Measurements from ENCODE around the gene NCKAP1.

DNA sequence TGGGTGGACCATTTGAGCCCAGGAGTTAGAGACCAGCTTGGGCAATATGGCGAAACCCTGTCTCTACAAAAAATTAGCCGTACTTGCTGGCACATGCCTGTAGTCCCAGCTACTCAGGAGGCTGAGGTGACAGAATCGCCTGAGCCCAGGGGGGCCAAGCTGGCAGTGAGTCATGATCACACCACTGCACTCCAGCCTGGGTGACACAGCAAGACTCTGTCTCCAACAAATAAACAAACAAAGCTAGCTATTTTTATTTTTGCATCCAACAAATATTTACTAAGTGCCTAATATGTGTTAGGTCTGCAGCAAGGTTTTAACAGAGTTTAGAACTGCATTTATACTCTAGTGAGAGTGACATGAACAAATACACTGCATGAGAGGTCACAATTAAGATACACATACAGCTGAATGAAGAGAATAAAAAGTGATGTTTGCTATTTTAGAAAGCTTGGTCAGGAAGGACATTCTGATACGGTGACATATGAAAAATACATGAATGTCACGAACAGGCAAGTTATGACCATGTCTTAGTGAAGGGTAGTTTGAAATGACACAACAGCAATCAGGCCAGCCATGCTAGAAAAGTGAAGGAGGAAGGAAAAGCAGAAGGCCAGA lies 88.6 kb downstream of the NCKAP1 start:
- TF ChIP-seq POLR2A (IDR thresholded peaks at IDR 0.05), result no peak
- TF ChIP-seq, protein P1, sequence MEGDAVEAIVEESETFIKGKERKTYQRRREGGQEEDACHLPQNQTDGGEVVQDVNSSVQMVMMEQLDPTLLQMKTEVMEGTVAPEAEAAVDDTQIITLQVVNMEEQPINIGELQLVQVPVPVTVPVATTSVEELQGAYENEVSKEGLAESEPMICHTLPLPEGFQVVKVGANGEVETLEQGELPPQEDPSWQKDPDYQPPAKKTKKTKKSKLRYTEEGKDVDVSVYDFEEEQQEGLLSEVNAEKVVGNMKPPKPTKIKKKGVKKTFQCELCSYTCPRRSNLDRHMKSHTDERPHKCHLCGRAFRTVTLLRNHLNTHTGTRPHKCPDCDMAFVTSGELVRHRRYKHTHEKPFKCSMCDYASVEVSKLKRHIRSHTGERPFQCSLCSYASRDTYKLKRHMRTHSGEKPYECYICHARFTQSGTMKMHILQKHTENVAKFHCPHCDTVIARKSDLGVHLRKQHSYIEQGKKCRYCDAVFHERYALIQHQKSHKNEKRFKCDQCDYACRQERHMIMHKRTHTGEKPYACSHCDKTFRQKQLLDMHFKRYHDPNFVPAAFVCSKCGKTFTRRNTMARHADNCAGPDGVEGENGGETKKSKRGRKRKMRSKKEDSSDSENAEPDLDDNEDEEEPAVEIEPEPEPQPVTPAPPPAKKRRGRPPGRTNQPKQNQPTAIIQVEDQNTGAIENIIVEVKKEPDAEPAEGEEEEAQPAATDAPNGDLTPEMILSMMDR (IDR thresholded peaks at IDR 0.05), result no peak
